T1000 (cell line): ENCODE measurements around the gene MLLT3.

Experiments
- DNase-seq: peaks from one replicate; lab custom pipeline; 2025; ENCODE audit warnings: mixed read lengths; lab: John Stamatoyannopoulos, UW

Gene MLLT3

DNA sequence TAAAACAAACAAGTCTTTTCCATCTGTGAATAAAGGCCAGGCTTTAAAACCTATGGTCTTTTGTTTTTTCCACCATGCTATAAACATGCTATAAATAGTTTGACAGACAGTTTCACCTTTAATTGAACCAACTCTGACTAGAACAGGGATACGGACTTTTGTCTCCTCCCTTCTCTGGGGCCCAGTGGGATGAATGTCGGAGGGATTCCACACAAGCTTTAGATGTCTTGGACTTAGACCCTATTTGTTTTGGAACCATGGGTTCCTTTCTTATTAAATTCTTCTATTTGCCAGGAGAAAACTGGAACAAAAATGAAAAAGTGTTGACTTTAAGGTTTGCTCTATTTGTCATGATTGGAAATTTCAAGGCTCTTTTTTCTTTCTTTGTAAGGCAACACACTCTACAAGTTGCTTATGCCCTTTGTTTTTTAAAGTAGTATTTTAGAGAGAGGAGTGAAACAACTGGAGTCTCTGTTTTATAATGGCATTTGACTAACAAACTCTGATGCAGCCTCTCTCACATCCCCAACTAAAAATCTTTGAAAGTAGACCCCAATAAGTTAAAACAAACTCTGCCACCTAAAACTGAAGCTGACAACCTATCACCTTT lies 145.3 kb downstream of the MLLT3 start:
- no peak for DNase-seq

GRCh38 chr9:20474496-20474895 lies 147.8 kb downstream of the MLLT3 start:
- no peak for DNase-seq

- DNase-seq, result no peak
Measured at GRCh38 chr9:20473515-20474013, 148.7 kb downstream of the MLLT3 start.

- DNase-seq, result no peak
Measured at GRCh38 chr9:20472342-20473045, 149.8 kb downstream of the MLLT3 start.

DNA sequence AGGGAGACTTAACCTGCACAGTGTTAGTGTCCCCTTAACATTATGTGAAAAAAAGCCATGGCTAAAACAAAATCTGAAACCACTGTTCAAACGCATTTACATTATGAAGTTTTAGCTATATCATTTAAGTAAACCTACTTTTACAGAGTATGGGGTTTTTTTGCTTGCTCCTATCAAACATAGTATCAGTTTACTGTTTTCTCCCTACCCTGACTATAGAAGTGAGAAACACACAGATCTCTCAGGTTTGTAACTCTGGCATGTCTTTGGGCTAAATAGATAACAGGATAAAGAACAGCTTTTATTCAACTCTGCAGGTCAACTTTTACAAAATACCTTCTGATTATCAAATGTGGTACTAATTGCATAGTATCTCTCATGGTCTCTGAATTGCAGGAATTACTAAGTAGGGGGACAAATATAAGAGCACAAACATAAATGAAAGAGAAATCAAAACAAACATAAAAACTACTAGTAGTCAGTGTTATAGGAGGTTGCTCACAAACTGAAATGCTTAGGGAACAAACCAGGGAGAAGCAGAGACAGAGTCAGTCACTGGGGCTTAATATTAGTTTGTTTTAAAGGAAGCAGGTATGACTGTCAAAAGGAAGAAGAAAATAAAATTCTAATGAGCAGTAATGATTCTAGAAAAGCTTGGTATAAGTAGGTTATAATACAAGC lies 155.8 kb downstream of the MLLT3 start:
- no peak for DNase-seq

DNA sequence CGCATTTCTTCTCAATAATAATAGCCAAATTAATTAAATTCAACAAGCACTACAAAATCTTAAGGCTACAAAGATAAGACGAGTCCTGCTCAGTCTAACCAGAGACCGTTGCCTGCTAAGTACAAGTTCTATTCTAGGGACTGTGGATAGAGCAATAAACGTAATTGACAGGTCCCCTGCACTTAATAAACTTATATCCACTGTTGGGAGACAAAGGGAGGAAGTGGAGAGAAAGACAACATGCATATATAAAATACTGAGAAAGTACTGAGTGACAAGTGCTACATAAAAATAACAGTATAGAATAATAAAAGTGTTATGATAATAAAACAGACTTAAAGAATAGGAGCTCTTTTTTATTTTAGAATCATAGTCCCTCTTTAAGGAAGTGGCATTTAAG lies 158.1 kb downstream of the MLLT3 start:
- no peak for DNase-seq

GRCh38 chr9:20463823-20464222 lies 158.5 kb downstream of the MLLT3 start:
- DNase-seq, result no peak

DNA sequence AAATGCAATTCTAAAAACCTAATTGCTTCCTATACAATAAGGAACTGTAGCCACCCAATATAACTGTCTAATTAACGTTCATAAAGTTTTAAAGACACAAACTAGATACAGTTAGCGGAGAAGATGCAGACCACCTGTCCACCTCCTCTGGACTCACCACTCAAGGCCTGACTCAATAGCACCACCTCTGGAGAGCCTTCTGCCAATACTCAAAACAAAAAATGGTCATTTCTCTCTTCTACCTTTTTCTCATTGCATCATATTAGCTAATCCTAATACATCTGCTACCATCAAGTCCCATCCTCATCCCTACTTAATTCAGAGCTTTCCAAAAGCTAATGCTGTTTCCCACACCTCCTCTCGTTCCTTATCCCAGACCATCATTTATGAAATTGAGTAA lies 159.9 kb downstream of the MLLT3 start:
- no peak for DNase-seq

DNA sequence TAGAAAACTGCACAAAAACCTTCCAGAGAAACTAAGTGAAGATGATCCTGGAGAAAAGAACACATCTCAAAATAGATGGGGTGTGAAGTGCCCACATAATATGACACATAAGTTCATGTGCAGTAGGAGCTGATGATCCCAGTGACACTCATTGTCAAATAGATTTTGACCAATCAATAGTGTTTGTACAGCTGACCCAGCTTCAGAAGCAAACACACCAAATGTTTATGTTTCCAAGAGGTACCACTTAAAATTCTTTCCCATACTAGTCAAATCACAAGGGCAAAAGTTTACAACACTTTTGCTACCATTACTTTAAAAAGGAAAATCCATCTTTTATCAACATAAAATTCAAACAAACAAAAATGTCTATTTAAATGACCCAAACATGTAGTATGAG lies 175.0 kb downstream of the MLLT3 start:
- DNase-seq, result no peak

GRCh38 chr9:20446248-20446647 lies 176.1 kb downstream of the MLLT3 start:
- no peak for DNase-seq

DNA sequence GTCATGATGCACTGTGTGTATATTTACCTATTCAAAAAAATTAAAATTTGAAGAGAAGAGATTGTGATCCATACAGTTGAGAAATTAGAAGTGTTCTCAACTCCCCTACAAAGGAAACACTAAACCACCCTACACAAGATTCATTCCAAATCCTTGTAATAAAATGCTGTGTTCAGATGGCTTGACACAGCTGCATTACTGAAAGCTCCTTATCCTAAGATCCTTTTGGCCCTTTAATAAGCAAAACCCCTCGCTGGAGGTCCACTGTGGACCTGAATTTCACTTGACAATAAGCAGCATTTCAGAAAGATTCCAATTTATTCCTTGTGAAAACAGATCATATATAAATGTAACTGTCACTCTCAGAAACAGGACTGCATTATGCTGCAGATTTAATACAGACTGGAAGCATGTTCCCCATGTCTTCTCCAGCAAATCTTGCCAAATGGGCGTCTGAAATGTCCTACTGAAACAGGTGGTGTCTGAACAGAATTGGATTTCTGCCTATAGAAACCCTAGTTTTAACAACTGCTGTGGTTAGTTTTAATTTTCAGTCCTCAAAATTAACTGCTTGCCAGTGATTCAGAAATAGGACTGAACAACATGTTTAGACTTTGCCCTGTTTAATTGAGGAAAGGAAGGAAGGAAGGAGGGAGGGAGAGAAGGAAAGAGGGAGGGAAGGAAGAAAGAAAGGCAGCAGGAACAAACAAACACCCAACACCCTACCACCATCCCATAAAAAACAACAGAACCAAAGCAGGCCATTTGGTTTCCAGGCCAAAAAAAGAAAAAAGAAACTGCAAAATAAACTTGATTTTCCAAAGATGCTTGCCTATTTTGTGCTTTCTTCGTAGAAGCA lies 179.6 kb downstream of the MLLT3 start:
- DNase-seq, result no peak

DNA sequence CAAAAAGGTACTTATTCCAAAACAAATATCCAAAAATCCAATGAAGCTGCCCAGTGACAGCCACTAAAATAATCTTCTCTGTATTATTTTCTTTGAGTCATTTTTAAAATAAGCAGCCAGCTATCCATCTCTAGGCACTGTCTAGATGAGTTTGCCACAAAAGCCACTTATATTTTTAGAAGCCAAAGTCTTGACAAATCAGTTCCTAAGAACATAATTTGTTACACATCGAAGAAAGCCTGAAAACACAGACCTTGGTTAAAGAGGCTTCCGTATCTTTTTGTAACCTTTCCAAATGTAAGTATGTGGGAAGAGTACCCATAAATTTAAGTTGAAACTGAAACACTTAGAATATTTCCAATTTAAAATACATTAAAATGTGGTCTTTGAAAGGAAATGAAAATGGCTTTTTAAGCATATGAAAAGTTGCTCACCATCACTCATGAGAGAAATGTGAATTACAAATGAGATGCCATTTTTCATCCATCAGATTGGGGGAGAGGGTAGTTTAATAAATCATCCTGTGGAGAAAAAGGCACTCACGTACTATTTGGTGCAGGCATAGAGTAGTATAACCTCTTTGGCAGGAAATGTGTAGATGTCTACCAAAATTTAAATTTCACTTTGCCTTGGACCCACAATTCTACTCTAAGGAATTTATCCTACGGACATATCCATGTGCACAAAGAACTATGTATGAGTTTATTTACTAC lies 180.4 kb downstream of the MLLT3 start:
- DNase-seq, result no peak

- DNase-seq, result no peak
Measured at GRCh38 chr9:20441166-20441565, 181.1 kb downstream of the MLLT3 start.

DNA sequence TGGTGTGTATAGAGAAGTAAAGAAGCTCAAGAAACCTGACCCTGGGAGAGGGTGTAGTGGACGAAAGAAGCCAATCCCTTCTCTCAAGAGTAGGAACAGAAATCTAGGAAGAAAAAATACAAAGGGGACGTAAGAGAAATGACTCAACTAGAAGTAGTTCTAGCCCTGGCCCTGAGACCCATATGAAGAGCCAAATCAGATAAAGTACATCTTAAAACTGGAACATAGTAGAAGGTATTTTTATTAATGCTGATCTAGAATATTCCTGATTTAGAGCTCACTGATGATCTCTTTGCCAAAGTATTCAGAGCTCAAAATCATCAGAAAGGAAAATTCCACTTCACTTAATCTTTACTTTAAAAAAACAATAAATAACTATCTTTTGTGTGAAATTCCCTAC lies 184.8 kb downstream of the MLLT3 start:
- DNase-seq, result no peak

GRCh38 chr9:20436476-20437195 lies 185.7 kb downstream of the MLLT3 start:
- DNase-seq, result no peak

DNA sequence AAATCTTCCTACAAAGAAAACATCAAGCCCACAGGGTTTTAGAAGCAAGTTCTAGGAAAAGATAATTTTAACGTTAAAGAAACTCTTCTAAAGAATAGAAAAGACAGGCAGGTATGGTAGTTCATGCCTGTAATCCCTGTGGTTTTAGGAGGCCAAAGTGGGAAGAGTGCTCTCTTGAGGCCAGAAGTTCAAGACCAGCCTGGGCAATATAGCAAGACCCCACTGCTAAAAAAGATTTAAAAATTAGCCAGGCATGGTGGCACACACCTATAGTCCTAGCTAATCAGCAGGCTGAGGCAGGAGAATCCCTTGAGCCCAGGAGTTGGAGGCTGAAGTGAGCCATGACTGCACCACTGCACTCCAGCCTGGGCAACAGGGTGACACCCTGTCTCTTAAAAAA lies 193.3 kb downstream of the MLLT3 start:
- DNase-seq, result no peak

- DNase-seq, result no peak
Measured at GRCh38 chr9:20427359-20427758, 194.9 kb downstream of the MLLT3 start.

- no peak for DNase-seq
Measured at GRCh38 chr9:20426019-20426418, 196.3 kb downstream of the MLLT3 start.

- DNase-seq, result no peak
Measured at GRCh38 chr9:20419533-20419932, 202.8 kb downstream of the MLLT3 start.

GRCh38 chr9:20418485-20418884 lies 203.8 kb downstream of the MLLT3 start:
- no peak for DNase-seq
